GM10847 (cell line): ENCODE results near the gene APBB2.

ENCODE experiments used
- POLR2A ChIP-seq: IDR thresholded peaks from 2 replicates; pipeline ENCODE4 v1.6.1; 2011; ENCODE audit not compliant: insufficient read length; ENCODE audit errors: extremely low read depth

Gene APBB2

GRCh38 chr4:41060352-41061334 lies 153.7 kb downstream of the APBB2 start:
- TF ChIP-seq POLR2A: no peak

GRCh38 chr4:41058426-41058825 lies 155.9 kb downstream of the APBB2 start:
- no peak for TF ChIP-seq POLR2A

GRCh38 chr4:41057467-41057866 lies 156.9 kb downstream of the APBB2 start:
- TF ChIP-seq POLR2A: no peak

GRCh38 chr4:41052287-41052686 lies 162.1 kb downstream of the APBB2 start:
- no peak for TF ChIP-seq POLR2A

- no peak for TF ChIP-seq POLR2A
These were observed 163.2 kb downstream of the APBB2 start for GRCh38 chr4:41050880-41051775.

GRCh38 chr4:41050116-41050515 lies 164.2 kb downstream of the APBB2 start:
- TF ChIP-seq POLR2A: no peak

GRCh38 chr4:41044791-41045190 lies 169.6 kb downstream of the APBB2 start:
- no peak for TF ChIP-seq POLR2A

GRCh38 chr4:41044165-41044564 lies 170.2 kb downstream of the APBB2 start:
- no peak for TF ChIP-seq POLR2A

GRCh38 chr4:41043465-41043864 lies 170.9 kb downstream of the APBB2 start:
- no peak for TF ChIP-seq POLR2A

- no peak for TF ChIP-seq POLR2A
These were observed 172.8 kb downstream of the APBB2 start for GRCh38 chr4:41041551-41041950.

- TF ChIP-seq POLR2A: no peak
These were observed 175.0 kb downstream of the APBB2 start for GRCh38 chr4:41039317-41039716.

- no peak for TF ChIP-seq POLR2A
These were observed 176.0 kb downstream of the APBB2 start for GRCh38 chr4:41038304-41038703.

- TF ChIP-seq POLR2A: no peak
These were observed 185.2 kb downstream of the APBB2 start for GRCh38 chr4:41029098-41029497.

- no peak for TF ChIP-seq POLR2A
These were observed 185.8 kb downstream of the APBB2 start for GRCh38 chr4:41028392-41029076.

- TF ChIP-seq POLR2A: no peak
These were observed 187.4 kb downstream of the APBB2 start for GRCh38 chr4:41026971-41027370.
